ENCODE measurements around the gene ZBTB43.

ZBTB43 gene

GRCh38 chr9:126859111-126859510 is 54.3 kb downstream of the ZBTB43 start:
- DNase-seq (ENCODE audit: low read depth in 2 of 2), result no peak

- peak; percentile 47 to 68 for DNase-seq (ENCODE audit: low read depth in 2 of 2)
Measured at GRCh38 chr9:126860077-126860756, 55.4 kb downstream of the ZBTB43 start, which contains the start of gene ZBTB34. Gene ZBTB34 (plus strand): TSS chr9:126860639. CDS start chr9:126879400, 18,761 bp downstream.

- no peak for DNase-seq (ENCODE audit: low read depth in 2 of 2)
Measured at GRCh38 chr9:126860757-126861466, 56.1 kb downstream of the ZBTB43 start.

- no peak for DNase-seq (ENCODE audit: low read depth in 2 of 2)
Measured at GRCh38 chr9:126861707-126862103, 56.9 kb downstream of the ZBTB43 start.

GRCh38 chr9:126862104-126862761 is 57.4 kb downstream of the ZBTB43 start:
- no peak for DNase-seq (ENCODE audit: low read depth in 2 of 2)

GRCh38 chr9:126864771-126865170 is 59.9 kb downstream of the ZBTB43 start:
- no peak for DNase-seq (ENCODE audit: low read depth in 2 of 2)

- no peak for DNase-seq (ENCODE audit: low read depth in 2 of 2)
Measured at GRCh38 chr9:126869368-126869767, 64.5 kb downstream of the ZBTB43 start.

- DNase-seq (ENCODE audit: low read depth in 2 of 2), result no peak
Measured at GRCh38 chr9:126872516-126872915, 67.7 kb downstream of the ZBTB43 start.

- DNase-seq (ENCODE audit: low read depth in 2 of 2), result no peak
Measured at GRCh38 chr9:126874546-126875314, 69.9 kb downstream of the ZBTB43 start.

GRCh38 chr9:126875756-126876510 is 71.1 kb downstream of the ZBTB43 start:
- DNase-seq (ENCODE audit: low read depth in 2 of 2), result no peak

GRCh38 chr9:126876531-126876930 is 71.7 kb downstream of the ZBTB43 start:
- DNase-seq (ENCODE audit: low read depth in 2 of 2), result no peak

GRCh38 chr9:126877418-126877817 is 72.6 kb downstream of the ZBTB43 start:
- DNase-seq (ENCODE audit: low read depth in 2 of 2), result no peak

- no peak for DNase-seq (ENCODE audit: low read depth in 2 of 2)
Measured at GRCh38 chr9:126879288-126879687, 74.4 kb downstream of the ZBTB43 start.

- DNase-seq (ENCODE audit: low read depth in 2 of 2), result no peak
Measured at GRCh38 chr9:126880226-126880946, 75.5 kb downstream of the ZBTB43 start.

GRCh38 chr9:126880947-126881332 is 76.1 kb downstream of the ZBTB43 start:
- no peak for DNase-seq (ENCODE audit: low read depth in 2 of 2)

- no peak for DNase-seq (ENCODE audit: low read depth in 2 of 2)
Measured at GRCh38 chr9:126882746-126883145, 77.9 kb downstream of the ZBTB43 start.

- no peak for DNase-seq (ENCODE audit: low read depth in 2 of 2)
Measured at GRCh38 chr9:126883636-126884035, 78.8 kb downstream of the ZBTB43 start.

- no peak for DNase-seq (ENCODE audit: low read depth in 2 of 2)
Measured at GRCh38 chr9:126885131-126885641, 80.3 kb downstream of the ZBTB43 start.

GRCh38 chr9:126886034-126886822 is 81.4 kb downstream of the ZBTB43 start:
- DNase-seq (ENCODE audit: low read depth in 2 of 2), result no peak

GRCh38 chr9:126886897-126887296 is 82.1 kb downstream of the ZBTB43 start:
- no peak for DNase-seq (ENCODE audit: low read depth in 2 of 2)

Measured in stimulated activated CD4-positive, alpha-beta T cell treated with anti-CD3 and anti-CD28 coated beads, Interleukin-1b, Interleukin-23, amount 100 ng/mL, for 1 hour (primary cell).